PC-3 (cell line): ENCODE results near the gene RPL15.

Experiments
- EZH2 ChIP-seq: fragments of 300-600 bp; sonication (generic); IDR thresholded peaks from one replicate; pipeline ENCODE4 v1.6.1; 2017; ENCODE audit warnings: antibody characterized with exemption, mild to moderate bottlenecking, low read length; ENCODE audit not compliant: unreplicated experiment
- TF ChIP-seq, protein P1 (sequence below): fragments of 300-600 bp; sonication (generic); conservative IDR thresholded peaks from 2 replicates; pipeline ENCODE4 v1.5.1; 2017; ENCODE audit warnings: antibody characterized with exemption, low read depth, mild to moderate bottlenecking, low read length

DNA sequence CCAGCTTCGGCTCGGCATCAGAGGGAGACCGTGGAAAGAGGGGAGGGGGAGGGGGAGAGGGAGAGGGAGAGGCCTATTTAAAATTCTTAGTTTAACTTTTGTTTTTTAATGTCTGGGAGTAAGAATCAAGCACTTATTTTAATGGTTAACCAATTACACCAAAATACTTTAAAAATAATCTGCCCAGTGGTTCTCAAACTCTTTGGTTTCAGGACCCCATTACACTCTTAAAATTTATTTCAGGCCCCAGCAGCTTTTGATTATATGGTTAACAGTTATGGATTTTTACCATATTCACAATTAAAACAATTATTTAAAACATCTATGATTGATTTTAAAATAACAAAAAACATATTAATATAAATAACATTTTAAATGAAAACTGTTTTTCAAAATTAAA lies 44.6 kb upstream of the RPL15 start:
- TF ChIP-seq, protein P1, sequence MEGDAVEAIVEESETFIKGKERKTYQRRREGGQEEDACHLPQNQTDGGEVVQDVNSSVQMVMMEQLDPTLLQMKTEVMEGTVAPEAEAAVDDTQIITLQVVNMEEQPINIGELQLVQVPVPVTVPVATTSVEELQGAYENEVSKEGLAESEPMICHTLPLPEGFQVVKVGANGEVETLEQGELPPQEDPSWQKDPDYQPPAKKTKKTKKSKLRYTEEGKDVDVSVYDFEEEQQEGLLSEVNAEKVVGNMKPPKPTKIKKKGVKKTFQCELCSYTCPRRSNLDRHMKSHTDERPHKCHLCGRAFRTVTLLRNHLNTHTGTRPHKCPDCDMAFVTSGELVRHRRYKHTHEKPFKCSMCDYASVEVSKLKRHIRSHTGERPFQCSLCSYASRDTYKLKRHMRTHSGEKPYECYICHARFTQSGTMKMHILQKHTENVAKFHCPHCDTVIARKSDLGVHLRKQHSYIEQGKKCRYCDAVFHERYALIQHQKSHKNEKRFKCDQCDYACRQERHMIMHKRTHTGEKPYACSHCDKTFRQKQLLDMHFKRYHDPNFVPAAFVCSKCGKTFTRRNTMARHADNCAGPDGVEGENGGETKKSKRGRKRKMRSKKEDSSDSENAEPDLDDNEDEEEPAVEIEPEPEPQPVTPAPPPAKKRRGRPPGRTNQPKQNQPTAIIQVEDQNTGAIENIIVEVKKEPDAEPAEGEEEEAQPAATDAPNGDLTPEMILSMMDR = no peak
- TF ChIP-seq EZH2 = no peak
